ENCODE measurements around the gene MAX.

DNA sequence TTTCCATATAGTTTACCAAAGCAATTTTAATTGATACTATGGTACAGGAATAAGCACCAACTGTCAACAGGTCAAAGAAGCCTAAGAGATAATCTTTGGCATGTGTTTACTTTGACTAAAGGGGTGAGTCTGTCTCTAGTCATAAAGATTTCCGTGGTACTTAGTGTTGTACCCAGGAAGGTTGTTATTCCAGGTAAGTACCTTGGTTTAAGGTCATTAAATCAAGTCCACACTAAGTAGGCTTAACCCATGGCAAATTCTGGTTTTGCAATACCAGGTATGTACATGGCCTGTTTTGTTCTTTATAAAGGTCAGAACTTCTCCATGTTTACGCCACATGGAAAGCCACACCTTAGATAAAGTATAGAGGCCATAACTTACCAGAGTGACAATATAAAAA, 10.0 kb downstream of the MAX start:
- TF ChIP-seq SNRNP70 (optimal IDR thresholded peaks at IDR 0.05; ENCODE audit: low read depth, low read length), result no peak
- no peak for TF ChIP-seq POLR2A (conservative IDR thresholded peaks at IDR 0.05)
- TF ChIP-seq EZH2 (IDR thresholded peaks at IDR 0.05; ENCODE audit: borderline replicate concordance, low read depth, low read length), result no peak

Data from K562 (cell line).